Endothelial cell of umbilical vein (primary cell): ENCODE measurements around the gene PACS1. TPM values are rescaled to one million over a fixed set of nuclear protein-coding genes. Genes with fewer than 3 reads are reported as not detected.

Experiments used
- BruUV-seq: library from RNA; stranded (reverse); fragments of 400-500 nt; replicated peaks from 2 replicates; lab custom pipeline; 2021; lab: Mats Ljungman, UMichigan
- CTCF ChIA-PET: fragments of 300-600, 350-600 bp; sonication (Branson Sonifier 250); formaldehyde crosslinking; loops from one replicate; lab custom pipeline; 2021; ENCODE audit warnings: antibody characterized with exemption, inconsistent platforms; lab: Charles Lee
- POLR2A ChIA-PET: fragments of 300-600, 350-600 bp; sonication (Branson Sonifier 250); formaldehyde crosslinking; loops from one replicate; lab custom pipeline; 2021; ENCODE audit warnings: antibody characterized with exemption, inconsistent platforms; lab: Charles Lee
- DNase-seq: peaks from one replicate; pipeline ENCODE4 v3.0.0-alpha.2; 2011; ENCODE audit warnings: low read depth, low spot score
- FAIRE-seq: peaks from 2 replicates; lab custom pipeline; 2011; peaks lifted over from hg19 to GRCh38; lab: Jason Lieb, UNC
- H2AFZ ChIP-seq: 2 replicates; pipeline ENCODE4 v1.6.0; 2012; ENCODE audit warnings: low read depth, low read length, control low read depth, inconsistent platforms
- H3K27ac ChIP-seq: 2 replicates; pipeline ENCODE4 v1.5.1; 2011; ENCODE audit warnings: low read depth, mild to moderate bottlenecking, control low read depth, low read length, moderate library complexity; ENCODE audit not compliant: insufficient read depth
- H3K27me3 ChIP-seq, 2 experiments: 2 replicates each; pipeline versions ENCODE4 v1.6.0 to v1.6.1; 2011; ENCODE audit warnings: low read length in 2 of 2, mixed read lengths in 1 of 2; ENCODE audit not compliant: control insufficient read depth in 2 of 2, insufficient read depth in 2 of 2
- H3K36me3 ChIP-seq, 2 experiments: 2 replicates in 1 of 2; 3 replicates in 1 of 2; pipeline ENCODE4 v1.5.1; 2011; ENCODE audit warnings: low read length in 2 of 2, mild to moderate bottlenecking in 1 of 2, moderate library complexity in 1 of 2; ENCODE audit not compliant: control insufficient read depth in 2 of 2, insufficient read depth in 2 of 2; ENCODE audit errors: extremely low read depth in 1 of 2
- H3K4me1 ChIP-seq: 3 replicates; pipeline ENCODE4 v1.5.1; 2011; ENCODE audit warnings: mild to moderate bottlenecking, low read length; ENCODE audit not compliant: control insufficient read depth, insufficient read depth; ENCODE audit errors: extremely low read depth
- H3K4me2 ChIP-seq: 2 replicates; pipeline ENCODE4 v1.6.1; 2011; ENCODE audit warnings: low read length, control low read depth, mixed read lengths; ENCODE audit not compliant: insufficient read depth
- H3K4me3 ChIP-seq, 3 experiments: fragments of 200-600 bp in 1 of 3; sonication (generic), shearing (Covaris generic) in 1 of 3; replicated peaks in 1 of 3; 2 replicates each; pipeline ENCODE4 v1.5.1; 2011 to 2016; ENCODE audit warnings: control low read depth in 3 of 3, low read length in 3 of 3, mild to moderate bottlenecking in 2 of 3, inconsistent platforms in 1 of 3, low read depth in 1 of 3, moderate library complexity in 1 of 3; ENCODE audit not compliant: insufficient read depth in 1 of 3
- H3K79me2 ChIP-seq: 2 replicates; pipeline ENCODE4 v1.6.0; 2012; ENCODE audit warnings: low read length, inconsistent platforms; ENCODE audit not compliant: control insufficient read depth, insufficient read depth
- H3K9ac ChIP-seq: replicated peaks from 2 replicates; pipeline ENCODE3; 2011; ENCODE audit warnings: low read length, control low read depth; ENCODE audit not compliant: insufficient read depth; ENCODE audit errors: extremely low read depth
- H3K9me1 ChIP-seq: replicated peaks from 3 replicates; pipeline ENCODE4 v1.6.0; 2011; ENCODE audit warnings: mild to moderate bottlenecking, low read length; ENCODE audit not compliant: control insufficient read depth, insufficient read depth; ENCODE audit errors: extremely low read depth
- H3K9me3 ChIP-seq: replicated peaks from 2 replicates; pipeline ENCODE4 v1.5.1; 2012; ENCODE audit warnings: low read length, inconsistent platforms; ENCODE audit not compliant: control insufficient read depth, insufficient read depth
- H4K20me1 ChIP-seq: replicated peaks from 2 replicates; pipeline ENCODE3; 2011; ENCODE audit warnings: mild to moderate bottlenecking, low read length; ENCODE audit not compliant: control insufficient read depth, insufficient read depth; ENCODE audit errors: extremely low read depth
- CTCF ChIP-seq, 2 donors: IDR thresholded peaks; 1 replicate in 1 of 2; 2 replicates in 1 of 2; pipeline ENCODE4 v1.5.1; 2011; ENCODE audit warnings: low read length in 2 of 2, mild to moderate bottlenecking in 2 of 2, moderate library complexity in 2 of 2, control low read depth in 1 of 2, inconsistent platforms in 1 of 2, low read depth in 1 of 2; ENCODE audit not compliant: insufficient read depth in 1 of 2; ENCODE audit errors: extremely low read depth in 1 of 2
- EZH2 ChIP-seq: IDR thresholded peaks from 2 replicates; pipeline ENCODE4 v1.6.1; 2012; ENCODE audit warnings: borderline replicate concordance, low read depth, mild to moderate bottlenecking, moderate library complexity, low read length, inconsistent platforms; ENCODE audit not compliant: severe bottlenecking
- FOS ChIP-seq: IDR thresholded peaks from 2 replicates; pipeline ENCODE4 v1.6.1; 2011; ENCODE audit warnings: mild to moderate bottlenecking, low read length, moderate library complexity, borderline replicate concordance; ENCODE audit not compliant: insufficient read depth
- GATA2 ChIP-seq: IDR thresholded peaks from 2 replicates; pipeline ENCODE4 v1.7.0; 2011; ENCODE audit warnings: low read depth, mild to moderate bottlenecking, moderate library complexity, mixed read lengths, low read length; ENCODE audit not compliant: insufficient read length, insufficient read depth
- JUN ChIP-seq: IDR thresholded peaks from 2 replicates; pipeline ENCODE4 v1.6.1; 2011; ENCODE audit warnings: borderline replicate concordance, low read depth; ENCODE audit not compliant: insufficient read length, insufficient read depth
- MAX ChIP-seq: IDR thresholded peaks from 2 replicates; pipeline ENCODE4 v1.6.1; 2011; ENCODE audit not compliant: insufficient read depth, insufficient read length
- MYC ChIP-seq: IDR thresholded peaks from one replicate; pipeline ENCODE4 v1.6.1; 2011; ENCODE audit warnings: mild to moderate bottlenecking, low read depth, low read length
- POLR2A ChIP-seq: IDR thresholded peaks from 2 replicates; pipeline ENCODE4 v1.6.1; 2012; ENCODE audit warnings: low read depth, mild to moderate bottlenecking, control low read depth, low read length
- POLR2AphosphoS5 ChIP-seq: IDR thresholded peaks from 2 replicates; pipeline ENCODE4 v1.6.1; 2012; ENCODE audit warnings: low read depth, mild to moderate bottlenecking, control low read depth, low read length, moderate library complexity; ENCODE audit not compliant: insufficient read depth
- dilution Hi-C: fragments of 300-500 bp; cut with MboI; formaldehyde crosslinking; loops from one replicate; pipeline ENCODE4 v1.15.0; 2019; ENCODE audit warnings: low sequenced_read_pairs; ENCODE audit not compliant: extremely low pct_ligation_motif_present
- intact Hi-C: fragments of 100-400 bp; cut with micrococcal nuclease; formaldehyde crosslinking; loops from one replicate; pipeline ENCODE4 v1.10.0; 2022
- polyA plus RNA-seq, 4 experiments: library from polyadenylated mRNA; depleted of rRNA in 3 of 4; stranded (reverse) in 3 of 4; unstranded in 1 of 4; fragments of >200 nt; gene quantifications; 2 replicates each; pipeline versions ENCODE4 v1.2.1 to v1.2.3, GENCODE V29; 2011 to 2012; ENCODE audit warnings: missing spikeins in 1 of 4
- total RNA-seq: library from RNA; stranded (reverse); gene quantifications from 2 replicates; pipeline ENCODE4 v1.2.3, GENCODE V29; 2021

The PACS1 gene
- total and polyA plus RNA-seq, 2 donors (not counting 3 experiments of a cell fraction or from before 2014, with no cell fraction given) = 26.4 to 64.4 TPM

- Histone ChIP-seq H3K27ac (no peak overlapping the region), H4K20me1 (no peaks in the 10 kb centered on the region), H3K9me3 (no peaks in the 10 kb centered on the region), H3K4me2 (no peak overlapping the region), H3K4me3 (no peak overlapping the region), H2AFZ (no peak overlapping the region), H3K79me2 (no peaks in the 10 kb centered on the region), H3K36me3 (no peaks in the 10 kb centered on the region), H3K9me1 (no peaks in the 10 kb centered on the region), H3K4me1 (peaks cover 4% of the 10 kb centered on the region), H3K9ac (no peak overlapping the region), H3K27me3 (no peaks in the 10 kb centered on the region)
- intact Hi-C loops = no loop called here
- no peak for TF ChIP-seq MYC
- dilution Hi-C loops = no loop called here
- no peak for FAIRE-seq
- ChIA-PET CTCF (interaction anchor here (1.0 to 1.3 kb wide), 2 partner anchors 36 to 42 kb away, joined by 3 read pairs; no protein-coding TSS in a partner anchor), POLR2A (interaction anchor here (0.6 kb wide), 1 partner anchor 236 kb away, joined by 7 read pairs; no protein-coding TSS in a partner anchor)
- no peak for DNase-seq
- no TSS peak for BruUV-seq
Observed at GRCh38 chr11:66146940-66147339, 76.9 kb downstream of the PACS1 start.

DNA sequence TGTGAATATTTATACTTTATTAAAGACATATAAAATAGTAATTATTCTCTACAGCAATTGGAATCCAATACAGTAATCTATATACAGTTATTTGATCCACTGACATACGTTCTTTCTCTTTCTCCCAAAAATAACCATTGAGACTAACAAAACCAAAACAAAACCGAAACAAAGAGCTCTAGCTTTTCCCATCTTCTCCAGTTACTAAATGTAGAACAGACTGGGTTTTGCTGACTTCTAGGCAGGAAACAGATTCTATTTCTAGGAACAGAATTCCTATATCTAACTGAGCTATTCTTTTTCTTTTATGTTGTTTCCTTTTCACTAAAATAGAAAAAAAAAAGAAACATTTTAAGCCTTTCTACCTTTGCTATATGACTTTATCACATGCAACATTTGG is 80.1 kb downstream of the PACS1 start:
- DNase-seq (no peak), FAIRE-seq (no peak)
- Histone ChIP-seq H3K27me3 (no peaks in the 10 kb centered on the region), H2AFZ (no peak overlapping the region), H4K20me1 (no peaks in the 10 kb centered on the region), H3K36me3 (no peaks in the 10 kb centered on the region), H3K4me2 (no peak overlapping the region), H3K9ac (no peak overlapping the region), H3K27ac (no peak overlapping the region), H3K79me2 (no peaks in the 10 kb centered on the region), H3K9me3 (no peaks in the 10 kb centered on the region), H3K9me1 (no peaks in the 10 kb centered on the region), H3K4me1 (peaks cover 4% of the 10 kb centered on the region), H3K4me3 (no peak overlapping the region)
- intact Hi-C loops (no loop called here), dilution Hi-C loops (no loop called here)
- CTCF ChIA-PET = interaction anchor here (1.2 to 2.0 kb wide), 3 partner anchors 9 to 15 kb away, joined by 3 to 7 read pairs (median 4); no protein-coding TSS in a partner anchor
- no peak for TF ChIP-seq JUN
- no peak for TF ChIP-seq CTCF (IDR thresholded peaks at IDR 0.05; ENCODE audit: extremely low read depth in 1 of 2, insufficient read depth in 1 of 2, low read depth in 1 of 2, low read length in 2 of 2)
- TF ChIP-seq MYC = no peak
- no peak for TF ChIP-seq MAX
- TF ChIP-seq GATA2 = no peak
- TF ChIP-seq EZH2 = no peak
- no peak for TF ChIP-seq POLR2AphosphoS5
- TF ChIP-seq FOS = no peak
- TF ChIP-seq POLR2A = no peak
- BruUV-seq = no TSS peak
- POLR2A ChIA-PET = no interaction called here
